Measurements from ENCODE around the gene PRCC. TPM values are rescaled to one million over a fixed set of nuclear protein-coding genes. Genes with fewer than 3 reads are reported as not detected.

The PRCC gene
- total and polyA plus RNA-seq, 2 of the 8 experiments (the other 6 are each of a cell fraction or from before 2014, with no cell fraction given): 95.2 to 115 TPM

DNA sequence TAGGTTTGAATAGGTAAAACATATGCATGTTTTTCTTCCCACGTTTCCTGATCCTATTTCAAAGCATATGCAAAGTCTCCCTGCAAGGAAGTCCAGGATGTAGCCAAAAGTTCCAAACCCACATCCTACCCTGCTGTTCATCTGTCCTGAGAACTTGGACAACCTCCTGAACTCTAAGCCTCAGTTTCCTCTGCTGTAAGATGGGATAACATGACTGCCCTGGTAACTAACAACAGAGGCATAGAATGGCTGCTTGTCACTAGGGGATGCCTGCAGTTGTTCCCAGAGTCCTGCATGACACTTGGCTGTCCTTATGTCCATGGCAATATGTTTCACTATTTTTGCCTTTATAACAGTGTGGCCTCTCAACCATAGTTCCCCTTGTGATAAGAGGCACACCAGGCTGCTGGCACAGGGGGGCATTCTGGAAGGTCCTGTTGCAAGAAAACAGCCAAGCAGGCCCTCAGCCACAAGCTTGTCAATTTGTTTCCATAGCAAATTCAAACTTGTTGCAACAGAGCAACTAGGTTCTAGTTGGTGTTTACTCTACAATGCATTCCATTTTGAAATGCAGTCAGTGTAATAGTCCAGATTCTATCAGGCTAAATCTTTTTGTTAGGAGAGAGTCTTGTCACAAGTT lies 14.4 kb upstream of the PRCC start:
- Histone ChIP-seq H3K4me1 (replicated peaks in 1 of 4; ENCODE audit: control insufficient read depth in 3 of 4, insufficient read depth in 4 of 4, low read length in 3 of 4) (peaks cover 18 to 32% (median 22%) of the 10 kb centered on the region in 4 experiments), H3K14ac (ENCODE audit: insufficient read length) (no peak overlapping the region), H3K18ac (ENCODE audit: extremely low read depth, low read length) (no peak overlapping the region), H3K9ac (replicated peaks in 1 of 4; ENCODE audit: extremely low read depth in 1 of 4, low read depth in 3 of 4, low read length in 3 of 4) (no peak overlapping the region; a peak in 1 of 7 replicates), H4K5ac (ENCODE audit: insufficient read length, low read depth, low read length) (no peak overlapping the region), H3K56ac (replicated peaks; ENCODE audit: insufficient read length, low read depth, low read length) (no peak overlapping the region), H3K23ac (ENCODE audit: insufficient read length) (no peak overlapping the region), H2BK12ac (ENCODE audit: low read depth, low read length) (no peak overlapping the region), H3K79me1 (ENCODE audit: low read depth, low read length) (peaks cover 9% of the 10 kb centered on the region), H2AFZ (ENCODE audit: low read length) (no peak overlapping the region), H2BK15ac (ENCODE audit: low read length) (no peak overlapping the region), H4K8ac (ENCODE audit: extremely low read depth, insufficient read depth, low read length) (no peak overlapping the region), H3K79me2 (ENCODE audit: control insufficient read depth in 1 of 2, insufficient read depth in 2 of 2, low read length in 2 of 2) (peaks cover 23 to 47% of the 10 kb centered on the region in 2 experiments), H2BK20ac (ENCODE audit: low read length) (no peak overlapping the region), H2BK5ac (ENCODE audit: low read depth, low read length) (no peak overlapping the region), H3K36me3 (ENCODE audit: control insufficient read depth in 2 of 4, insufficient read depth in 4 of 4, low read length in 3 of 4) (no peaks in the 10 kb centered on the region), H3K27ac (ENCODE audit: low read depth, low read length) (no peak overlapping the region), H3K4me3 (ENCODE audit: extremely low read depth in 1 of 4, insufficient read depth in 2 of 4, low read depth in 3 of 4, low read length in 4 of 4) (peak overlapping the region; percentile 3 to 100 (median 88); a peak in 7 of 8 replicates), H4K91ac (replicated peaks; ENCODE audit: insufficient read length, low read length) (no peak overlapping the region), H2BK120ac (replicated peaks; ENCODE audit: low read depth, low read length) (no peak overlapping the region), H3K9me3 (ENCODE audit: insufficient read depth in 2 of 2, low read depth in 1 of 2, low read length in 1 of 2) (no peaks in the 10 kb centered on the region), H4K20me1 (replicated peaks in 1 of 2; ENCODE audit: control insufficient read depth in 1 of 2, insufficient read depth in 2 of 2, low read length in 2 of 2) (peaks cover 0 to 3% of the 10 kb centered on the region in 2 experiments), H3K27me3 (replicated peaks in 1 of 4; ENCODE audit: control insufficient read depth in 3 of 4, extremely low read depth in 1 of 4, insufficient read depth in 3 of 4, low read length in 3 of 4) (no peaks in the 10 kb centered on the region), H3K4me2 (ENCODE audit: insufficient read depth in 1 of 2, low read depth in 2 of 2, low read length in 2 of 2) (peak overlapping the region; percentile 63 to 73), H2AK5ac (ENCODE audit: low read depth, low read length) (no peak overlapping the region), H3K23me2 (ENCODE audit: low read depth, low read length) (peaks cover 4% of the 10 kb centered on the region; the same call in 1 of the 2 replicates), H3K4ac (replicated peaks; ENCODE audit: insufficient read length, low read depth, low read length) (no peak overlapping the region)
- POLR2A ChIA-PET (ENCODE audit: partially characterized antibody): interaction anchor here (0.9 to 8.8 kb wide), 14 partner anchors 8 to 111 kb away, joined by 3 to 121 read pairs (median 8); partner anchors contain the start of genes BCAN, ISG20L2, METTL25B and MRPL24
- DNase-seq (ENCODE audit: low read depth in 1 of 2, low spot score in 2 of 2) (no peak), FAIRE-seq (no peak)
- CTCF ChIA-PET (ENCODE audit: partially characterized antibody): interaction anchor here (0.8 to 3.2 kb wide), 14 partner anchors 10 to 125 kb away, joined by 3 to 26 read pairs (median 4); partner anchors contain the start of genes ISG20L2, METTL25B, NTRK1 and PRCC
- TF ChIP-seq POU5F1 (IDR thresholded peaks at IDR 0.05; ENCODE audit: low read depth, low read length) (no peak), RBBP5 (IDR thresholded peaks at IDR 0.05; ENCODE audit: borderline replicate concordance, low read depth, low read length) (no peak)
- 46% methylated on average over 1 of the region's 1 CpG; no CpG with 5 or more reads in 1 of the 2 experiments for WGBS, 2 experiments (ENCODE audit: extremely low coverage in 1 of 2, insufficient coverage in 1 of 2, insufficient read length in 1 of 2, insufficient replicate concordance in 2 of 2, low coverage in 1 of 2, low lambda C conversion rate in 2 of 2, missing lambda C conversion rate in 1 of 2)
